GM13977 (cell line): Measurements from ENCODE around the gene GRAMD2A.
A peak's percentile ranks its signal among the peaks of the same experiment; 100 is the strongest.

Experiments used
- DNase-seq: peaks from one replicate; pipeline ENCODE4 v3.0.0; 2012; ENCODE audit warnings: low spot score
- in situ Hi-C: fragments of 300-500 bp; cut with MboI; formaldehyde crosslinking; loops from one replicate; pipeline ENCODE4 v1.12.0; 2022; ENCODE audit warnings: low sequenced_read_pairs, low pct_unique_long_range_greater_than_20kb, mixed read lengths, inconsistent platforms; ENCODE audit not compliant: unreplicated experiment
- TF ChIP-seq, protein P1 (sequence below): IDR thresholded peaks from 2 replicates; pipeline ENCODE4 v1.5.1; 2012; ENCODE audit warnings: mild to moderate bottlenecking, control low read depth; ENCODE audit not compliant: insufficient read depth; ENCODE audit errors: extremely low read depth, missing control alignments

Gene GRAMD2A

DNA sequence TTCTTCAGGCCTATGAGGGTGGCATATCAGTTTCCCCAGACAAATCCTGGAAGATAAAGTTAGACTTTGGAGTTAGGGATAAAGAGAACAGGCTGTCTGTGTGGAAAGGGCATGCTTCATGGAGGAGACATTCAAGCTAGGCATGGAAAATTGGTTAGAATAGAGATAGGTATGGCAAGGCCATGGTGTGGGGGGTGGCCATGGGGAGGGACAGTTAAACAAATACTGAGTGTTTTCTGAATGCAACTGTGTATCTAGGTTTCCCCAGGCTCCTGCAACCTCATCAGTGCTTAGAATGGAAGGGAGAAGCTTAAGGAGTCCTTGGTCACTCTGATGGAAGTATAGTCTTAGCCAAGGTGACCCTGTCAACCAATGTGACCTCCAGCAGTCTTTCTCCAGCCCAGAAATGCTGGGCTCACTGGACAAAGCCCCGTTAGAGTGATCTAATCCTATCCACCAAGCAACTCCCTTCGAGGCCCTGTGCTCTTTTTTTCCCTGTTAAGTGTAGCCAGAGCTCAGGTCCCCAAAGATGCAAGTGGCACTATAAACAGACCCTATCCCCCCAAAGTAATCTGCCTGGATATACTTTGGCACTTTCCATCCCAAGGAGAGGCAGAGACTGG lies 38.9 kb upstream of the GRAMD2A start:
- DNase-seq = no peak
- TF ChIP-seq, protein P1, sequence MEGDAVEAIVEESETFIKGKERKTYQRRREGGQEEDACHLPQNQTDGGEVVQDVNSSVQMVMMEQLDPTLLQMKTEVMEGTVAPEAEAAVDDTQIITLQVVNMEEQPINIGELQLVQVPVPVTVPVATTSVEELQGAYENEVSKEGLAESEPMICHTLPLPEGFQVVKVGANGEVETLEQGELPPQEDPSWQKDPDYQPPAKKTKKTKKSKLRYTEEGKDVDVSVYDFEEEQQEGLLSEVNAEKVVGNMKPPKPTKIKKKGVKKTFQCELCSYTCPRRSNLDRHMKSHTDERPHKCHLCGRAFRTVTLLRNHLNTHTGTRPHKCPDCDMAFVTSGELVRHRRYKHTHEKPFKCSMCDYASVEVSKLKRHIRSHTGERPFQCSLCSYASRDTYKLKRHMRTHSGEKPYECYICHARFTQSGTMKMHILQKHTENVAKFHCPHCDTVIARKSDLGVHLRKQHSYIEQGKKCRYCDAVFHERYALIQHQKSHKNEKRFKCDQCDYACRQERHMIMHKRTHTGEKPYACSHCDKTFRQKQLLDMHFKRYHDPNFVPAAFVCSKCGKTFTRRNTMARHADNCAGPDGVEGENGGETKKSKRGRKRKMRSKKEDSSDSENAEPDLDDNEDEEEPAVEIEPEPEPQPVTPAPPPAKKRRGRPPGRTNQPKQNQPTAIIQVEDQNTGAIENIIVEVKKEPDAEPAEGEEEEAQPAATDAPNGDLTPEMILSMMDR = no peak
- in situ Hi-C loops = no loop called here

GRCh38 chr15:72235298-72235697 lies 37.7 kb upstream of the GRAMD2A start:
- in situ Hi-C loops = no loop called here
- DNase-seq = no peak
- TF ChIP-seq, protein P1 = no peak

GRCh38 chr15:72233769-72234168 lies 36.2 kb upstream of the GRAMD2A start:
- TF ChIP-seq, protein P1 = no peak
- in situ Hi-C loops = no loop called here
- no peak for DNase-seq

- peak; percentile 40 for DNase-seq
- in situ Hi-C loops = no loop called here
- TF ChIP-seq, protein P1 = no peak
These were observed 34.4 kb upstream of the GRAMD2A start for GRCh38 chr15:72231833-72232478.

- in situ Hi-C loops = no loop called here
- peak; percentile 92 for DNase-seq
- TF ChIP-seq, protein P1 = no peak
These were observed 33.7 kb upstream of the GRAMD2A start, which contains the start of gene PKM for GRCh38 chr15:72231066-72231832. Gene PKM (minus strand): TSS chr15:72231190. CDS start chr15:72219097, 12,093 bp downstream.

- in situ Hi-C loops = no loop called here
- TF ChIP-seq, protein P1 = no peak
- peak; percentile 75 for DNase-seq
These were observed 32.8 kb upstream of the GRAMD2A start for GRCh38 chr15:72230197-72231065.
